ENCODE data around the gene PTPN4. TPM values are rescaled to one million over a fixed set of nuclear protein-coding genes. Genes with fewer than 3 reads are reported as not detected.

Gene PTPN4
- total and polyA plus RNA-seq, 2 of the 13 experiments (the other 11 are each of a cell fraction or from before 2014, with no cell fraction given): 20.3 to 34.6 TPM

DNA sequence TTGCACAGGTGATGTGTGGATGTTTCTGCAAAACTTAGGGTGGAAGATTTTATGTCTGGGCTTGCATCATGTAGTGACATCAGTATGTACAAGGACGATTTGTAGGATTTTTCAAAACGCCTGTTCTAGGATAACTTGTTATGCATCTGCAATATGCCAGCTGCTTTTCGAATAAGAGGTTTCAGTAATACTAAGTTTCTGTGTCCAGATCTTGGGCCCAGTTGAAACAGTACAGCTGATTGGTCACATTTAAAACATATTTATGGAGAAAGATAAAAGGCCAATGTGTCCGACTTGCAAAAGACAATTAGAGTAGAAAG, 1.2 kb downstream of the PTPN4 start:
- intact Hi-C loops (cut with micrococcal nuclease; ENCODE audit: unreplicated experiment): loop anchor here (5.0 kb wide), 1 partner anchor 51 kb away; no protein-coding TSS in a partner anchor
- Histone ChIP-seq H2AFZ (ENCODE audit: low read length) (no peak overlapping the region), H3K36me3 (replicated peaks in 1 of 2; ENCODE audit: control insufficient read depth in 1 of 2, insufficient read depth in 2 of 2, low read length in 2 of 2) (no peaks in the 10 kb centered on the region), H3K9me3 (ENCODE audit: low read length) (no peaks in the 10 kb centered on the region), H3K4me3 (replicated peaks in 1 of 3; ENCODE audit: insufficient read depth in 1 of 3, low read depth in 2 of 3, low read length in 3 of 3) (peak overlapping the region; percentile 84 to 97 (median 87)), H4K20me1 (ENCODE audit: insufficient read depth, low read length) (peaks cover 8% of the 10 kb centered on the region), H3K79me2 (ENCODE audit: insufficient read depth, low read length) (peaks cover 58% of the 10 kb centered on the region), H3K9ac (ENCODE audit: insufficient read depth, low read depth, low read length) (peak overlapping the region; percentile 89), H3K4me1 (ENCODE audit: insufficient read depth, low read length) (peaks cover 70% of the 10 kb centered on the region), H3K4me2 (ENCODE audit: low read depth, low read length) (peak overlapping the region; percentile 95), H3K27ac (ENCODE audit: extremely low read length, insufficient read depth, low read length) (peak overlapping the region; percentile 91), H3K27me3 (ENCODE audit: control insufficient read depth in 1 of 2, insufficient read depth in 2 of 2, low read length in 2 of 2) (no peaks in the 10 kb centered on the region; a peak in 1 of 5 replicates)
- WGBS (ENCODE audit: low lambda C conversion rate): under 1% methylated on average over 4 of the region's 4 CpGs
- FAIRE-seq (no peak), DNase-seq (ENCODE audit: low spot score) (peak; percentile 22), ATAC-seq (no peak)
- BruUV-seq (replicated peaks): no TSS peak
- POLR2A ChIA-PET: interaction anchor here (2.6 kb wide), 1 partner anchor 82 kb away, joined by 14 read pairs; the partner anchor contains the start of gene TMEM177
- in situ Hi-C loops (cut with HindIII; ENCODE audit: extremely low pct_ligation_motif_present, low pct_unique_long_range_greater_than_20kb): no loop called here
- CTCF ChIA-PET (ENCODE audit: low intra/inter-chr PET ratio, low total read pairs): no interaction called here
- TF ChIP-seq CEBPB (IDR thresholded peaks at IDR 0.05; ENCODE audit: borderline replicate concordance, low read depth, low read length): peak; percentile 44; the same call in 1 of the 2 replicates
- TF ChIP-seq KAT8 (CRISPR knock-in tag; IDR thresholded peaks at IDR 0.05): no peak
- no peak for TF ChIP-seq ZNF24 (IDR thresholded peaks at IDR 0.05)
- TF ChIP-seq NKX3-1 (CRISPR knock-in tag; IDR thresholded peaks at IDR 0.05): no peak
- TF ChIP-seq, protein P1, sequence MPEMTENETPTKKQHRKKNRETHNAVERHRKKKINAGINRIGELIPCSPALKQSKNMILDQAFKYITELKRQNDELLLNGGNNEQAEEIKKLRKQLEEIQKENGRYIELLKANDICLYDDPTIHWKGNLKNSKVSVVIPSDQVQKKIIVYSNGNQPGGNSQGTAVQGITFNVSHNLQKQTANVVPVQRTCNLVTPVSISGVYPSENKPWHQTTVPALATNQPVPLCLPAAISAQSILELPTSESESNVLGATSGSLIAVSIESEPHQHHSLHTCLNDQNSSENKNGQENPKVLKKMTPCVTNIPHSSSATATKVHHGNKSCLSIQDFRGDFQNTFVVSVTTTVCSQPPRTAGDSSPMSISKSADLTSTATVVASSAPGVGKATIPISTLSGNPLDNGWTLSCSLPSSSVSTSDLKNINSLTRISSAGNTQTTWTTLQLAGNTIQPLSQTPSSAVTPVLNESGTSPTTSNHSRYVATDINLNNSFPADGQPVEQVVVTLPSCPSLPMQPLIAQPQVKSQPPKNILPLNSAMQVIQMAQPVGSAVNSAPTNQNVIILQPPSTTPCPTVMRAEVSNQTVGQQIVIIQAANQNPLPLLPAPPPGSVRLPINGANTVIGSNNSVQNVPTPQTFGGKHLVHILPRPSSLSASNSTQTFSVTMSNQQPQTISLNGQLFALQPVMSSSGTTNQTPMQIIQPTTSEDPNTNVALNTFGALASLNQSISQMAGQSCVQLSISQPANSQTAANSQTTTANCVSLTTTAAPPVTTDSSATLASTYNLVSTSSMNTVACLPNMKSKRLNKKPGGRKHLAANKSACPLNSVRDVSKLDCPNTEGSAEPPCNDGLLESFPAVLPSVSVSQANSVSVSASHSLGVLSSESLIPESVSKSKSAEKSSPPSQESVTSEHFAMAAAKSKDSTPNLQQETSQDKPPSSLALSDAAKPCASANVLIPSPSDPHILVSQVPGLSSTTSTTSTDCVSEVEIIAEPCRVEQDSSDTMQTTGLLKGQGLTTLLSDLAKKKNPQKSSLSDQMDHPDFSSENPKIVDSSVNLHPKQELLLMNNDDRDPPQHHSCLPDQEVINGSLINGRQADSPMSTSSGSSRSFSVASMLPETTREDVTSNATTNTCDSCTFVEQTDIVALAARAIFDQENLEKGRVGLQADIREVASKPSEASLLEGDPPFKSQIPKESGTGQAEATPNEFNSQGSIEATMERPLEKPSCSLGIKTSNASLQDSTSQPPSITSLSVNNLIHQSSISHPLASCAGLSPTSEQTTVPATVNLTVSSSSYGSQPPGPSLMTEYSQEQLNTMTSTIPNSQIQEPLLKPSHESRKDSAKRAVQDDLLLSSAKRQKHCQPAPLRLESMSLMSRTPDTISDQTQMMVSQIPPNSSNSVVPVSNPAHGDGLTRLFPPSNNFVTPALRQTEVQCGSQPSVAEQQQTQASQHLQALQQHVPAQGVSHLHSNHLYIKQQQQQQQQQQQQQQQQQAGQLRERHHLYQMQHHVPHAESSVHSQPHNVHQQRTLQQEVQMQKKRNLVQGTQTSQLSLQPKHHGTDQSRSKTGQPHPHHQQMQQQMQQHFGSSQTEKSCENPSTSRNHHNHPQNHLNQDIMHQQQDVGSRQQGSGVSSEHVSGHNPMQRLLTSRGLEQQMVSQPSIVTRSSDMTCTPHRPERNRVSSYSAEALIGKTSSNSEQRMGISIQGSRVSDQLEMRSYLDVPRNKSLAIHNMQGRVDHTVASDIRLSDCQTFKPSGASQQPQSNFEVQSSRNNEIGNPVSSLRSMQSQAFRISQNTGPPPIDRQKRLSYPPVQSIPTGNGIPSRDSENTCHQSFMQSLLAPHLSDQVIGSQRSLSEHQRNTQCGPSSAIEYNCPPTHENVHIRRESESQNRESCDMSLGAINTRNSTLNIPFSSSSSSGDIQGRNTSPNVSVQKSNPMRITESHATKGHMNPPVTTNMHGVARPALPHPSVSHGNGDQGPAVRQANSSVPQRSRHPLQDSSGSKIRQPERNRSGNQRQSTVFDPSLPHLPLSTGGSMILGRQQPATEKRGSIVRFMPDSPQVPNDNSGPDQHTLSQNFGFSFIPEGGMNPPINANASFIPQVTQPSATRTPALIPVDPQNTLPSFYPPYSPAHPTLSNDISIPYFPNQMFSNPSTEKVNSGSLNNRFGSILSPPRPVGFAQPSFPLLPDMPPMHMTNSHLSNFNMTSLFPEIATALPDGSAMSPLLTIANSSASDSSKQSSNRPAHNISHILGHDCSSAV (CRISPR knock-in tag; IDR thresholded peaks at IDR 0.05; ENCODE audit: borderline replicate concordance): no peak
- no peak for TF ChIP-seq ZSCAN30 (CRISPR knock-in tag; IDR thresholded peaks at IDR 0.05)
- no peak for TF ChIP-seq HBP1 (CRISPR knock-in tag; IDR thresholded peaks at IDR 0.05; ENCODE audit: low read depth)
- no peak for TF ChIP-seq ZKSCAN1 (IDR thresholded peaks at IDR 0.05; ENCODE audit: low read length)
- 0 out of 2 replicates have a peak, but pooled peaks have one; percentile 21 for TF ChIP-seq CREM (IDR thresholded peaks at IDR 0.05)
- TF ChIP-seq CREM (CRISPR knock-in tag; IDR thresholded peaks at IDR 0.05): no peak
- TF ChIP-seq, protein P2, sequence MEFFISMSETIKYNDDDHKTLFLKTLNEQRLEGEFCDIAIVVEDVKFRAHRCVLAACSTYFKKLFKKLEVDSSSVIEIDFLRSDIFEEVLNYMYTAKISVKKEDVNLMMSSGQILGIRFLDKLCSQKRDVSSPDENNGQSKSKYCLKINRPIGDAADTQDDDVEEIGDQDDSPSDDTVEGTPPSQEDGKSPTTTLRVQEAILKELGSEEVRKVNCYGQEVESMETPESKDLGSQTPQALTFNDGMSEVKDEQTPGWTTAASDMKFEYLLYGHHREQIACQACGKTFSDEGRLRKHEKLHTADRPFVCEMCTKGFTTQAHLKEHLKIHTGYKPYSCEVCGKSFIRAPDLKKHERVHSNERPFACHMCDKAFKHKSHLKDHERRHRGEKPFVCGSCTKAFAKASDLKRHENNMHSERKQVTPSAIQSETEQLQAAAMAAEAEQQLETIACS (CRISPR knock-in tag; IDR thresholded peaks at IDR 0.05): no peak
- TF ChIP-seq ZNF343 (CRISPR knock-in tag; IDR thresholded peaks at IDR 0.05): no peak
- TF ChIP-seq ZNF207 (IDR thresholded peaks at IDR 0.05; ENCODE audit: borderline replicate concordance): no peak
- TF ChIP-seq CEBPG (CRISPR knock-in tag; IDR thresholded peaks at IDR 0.05): peak; percentile 64
- TF ChIP-seq, protein P3, sequence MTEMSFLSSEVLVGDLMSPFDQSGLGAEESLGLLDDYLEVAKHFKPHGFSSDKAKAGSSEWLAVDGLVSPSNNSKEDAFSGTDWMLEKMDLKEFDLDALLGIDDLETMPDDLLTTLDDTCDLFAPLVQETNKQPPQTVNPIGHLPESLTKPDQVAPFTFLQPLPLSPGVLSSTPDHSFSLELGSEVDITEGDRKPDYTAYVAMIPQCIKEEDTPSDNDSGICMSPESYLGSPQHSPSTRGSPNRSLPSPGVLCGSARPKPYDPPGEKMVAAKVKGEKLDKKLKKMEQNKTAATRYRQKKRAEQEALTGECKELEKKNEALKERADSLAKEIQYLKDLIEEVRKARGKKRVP (CRISPR knock-in tag; IDR thresholded peaks at IDR 0.05): peak in 1 of 2 experiments; percentile 87; a peak in 2 of 4 replicates

All from HepG2 (cell line).